Mammary epithelial cell (primary cell): ENCODE results near the gene GAA.

Experiments
- CTCF ChIP-seq, 2 donors: IDR thresholded peaks in 1 of 2; conservative IDR thresholded peaks in 1 of 2; 2 replicates each; pipeline ENCODE4 v1.5.1; 2011 to 2012; ENCODE audit warnings: inconsistent platforms in 2 of 2, low read length in 2 of 2, mild to moderate bottlenecking in 2 of 2, control low read depth in 1 of 2, low read depth in 1 of 2; ENCODE audit not compliant: insufficient read depth in 1 of 2; ENCODE audit errors: extremely low read depth in 1 of 2
- EZH2 ChIP-seq: IDR thresholded peaks from 2 replicates; pipeline ENCODE4 v1.6.1; 2012; ENCODE audit warnings: low read length, inconsistent platforms, borderline replicate concordance

- TF ChIP-seq CTCF (conservative IDR thresholded peaks at IDR 0.05 in 1 of 2, IDR thresholded peaks at IDR 0.05 in 1 of 2; ENCODE audit: extremely low read depth in 1 of 2, insufficient read depth in 1 of 2, low read depth in 1 of 2, low read length in 2 of 2) (no peak), EZH2 (no peak)
These were observed 3.3 kb upstream of the GAA start for GRCh38 chr17:80097844-80098691.
